ENCODE measurements around the gene IGFL2.
"Not testable (repeated sequence)": the region's sequence is repeated elsewhere in the genome, so short reads cannot be mapped to it uniquely, and the experiment has no call there.

The IGFL2 gene

GRCh38 chr19:46147791-46148288 lies at the start of gene IGFL2:
Gene IGFL2, plus strand, starts transcription at chr19:46148238. Its CDS starts 41 bp downstream, at chr19:46148279.
- DNase-seq: no peak

- no peak for DNase-seq
Measured at GRCh38 chr19:46100344-46100743, 47.7 kb upstream of the IGFL2 start.

GRCh38 chr19:46101293-46101692 lies 46.7 kb upstream of the IGFL2 start:
- DNase-seq: no peak

- not testable (repeated sequence) for DNase-seq
Measured at GRCh38 chr19:46102333-46102732, 45.7 kb upstream of the IGFL2 start.

- no peak for DNase-seq
Measured at GRCh38 chr19:46107371-46107770, 40.7 kb upstream of the IGFL2 start.

DNA sequence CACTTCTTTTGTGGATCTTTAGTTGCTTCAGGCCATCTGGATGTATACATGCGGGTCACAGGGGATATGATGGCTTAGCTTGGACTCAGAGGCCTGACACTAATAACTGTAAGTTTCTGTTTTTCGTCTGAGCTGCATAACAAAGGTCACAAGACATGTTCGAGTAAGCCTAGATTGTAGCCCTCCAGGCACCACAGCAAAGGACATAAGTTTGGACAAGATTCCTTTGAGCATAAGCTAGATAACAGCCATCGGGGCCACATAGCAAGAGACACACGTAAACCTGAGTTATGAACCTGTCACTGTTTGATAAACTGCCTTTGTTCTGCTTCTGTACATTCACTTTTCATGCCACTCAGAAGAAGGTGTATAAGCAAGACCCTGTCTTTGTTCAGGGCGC lies 38.2 kb upstream of the IGFL2 start:
- no peak for DNase-seq

DNA sequence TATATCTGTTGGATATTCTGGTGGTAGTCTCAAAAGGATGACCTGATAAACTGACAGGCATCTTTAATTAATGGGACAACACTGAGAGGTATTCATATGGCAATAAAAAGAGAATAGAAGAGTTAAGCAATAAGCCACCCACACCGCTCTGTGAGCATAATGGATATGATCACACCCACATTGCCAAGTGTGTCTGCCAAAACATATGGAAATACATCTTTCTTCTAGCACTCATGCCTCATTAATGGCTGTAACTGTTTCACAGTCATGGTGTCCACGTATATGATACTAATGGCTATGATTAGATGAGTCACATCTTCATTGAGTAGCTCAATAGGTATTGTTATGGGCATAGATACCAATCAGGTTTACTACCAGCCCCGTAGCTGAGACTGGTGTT lies 36.7 kb upstream of the IGFL2 start:
- no peak for DNase-seq

DNA sequence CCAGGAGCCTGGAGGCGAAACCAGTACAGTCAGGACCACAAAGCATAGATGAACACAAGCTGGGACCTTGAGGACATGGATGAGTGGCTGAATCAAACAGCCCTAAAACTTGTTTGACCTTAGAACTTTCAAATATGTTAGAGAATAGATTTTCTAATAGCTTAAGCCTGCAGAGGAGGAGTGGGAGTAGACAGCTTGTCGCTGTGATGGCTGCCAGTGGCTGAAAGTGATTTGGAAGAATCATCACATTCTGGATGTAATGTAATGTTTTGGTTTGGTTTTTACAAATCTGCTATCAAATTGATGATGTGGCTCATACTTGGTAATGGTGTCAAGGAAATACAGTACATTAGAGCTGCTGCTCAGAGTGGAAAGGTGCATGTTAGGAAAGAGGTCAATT lies 35.5 kb upstream of the IGFL2 start:
- no peak for DNase-seq

- DNase-seq: no peak
Measured at GRCh38 chr19:46113726-46114125, 34.3 kb upstream of the IGFL2 start.

GRCh38 chr19:46115396-46116106 lies 32.5 kb upstream of the IGFL2 start:
- DNase-seq: no peak

- no peak for DNase-seq
Measured at GRCh38 chr19:46116121-46116520, 31.9 kb upstream of the IGFL2 start.

- no peak for DNase-seq
Measured at GRCh38 chr19:46118136-46118535, 29.9 kb upstream of the IGFL2 start.

GRCh38 chr19:46124638-46125115 lies 23.4 kb upstream of the IGFL2 start, which contains the start of gene IGFL3:
Gene IGFL3, minus strand, starts transcription at chr19:46124688. Its CDS starts 39 bp downstream, at chr19:46124649.
- DNase-seq: no peak

DNA sequence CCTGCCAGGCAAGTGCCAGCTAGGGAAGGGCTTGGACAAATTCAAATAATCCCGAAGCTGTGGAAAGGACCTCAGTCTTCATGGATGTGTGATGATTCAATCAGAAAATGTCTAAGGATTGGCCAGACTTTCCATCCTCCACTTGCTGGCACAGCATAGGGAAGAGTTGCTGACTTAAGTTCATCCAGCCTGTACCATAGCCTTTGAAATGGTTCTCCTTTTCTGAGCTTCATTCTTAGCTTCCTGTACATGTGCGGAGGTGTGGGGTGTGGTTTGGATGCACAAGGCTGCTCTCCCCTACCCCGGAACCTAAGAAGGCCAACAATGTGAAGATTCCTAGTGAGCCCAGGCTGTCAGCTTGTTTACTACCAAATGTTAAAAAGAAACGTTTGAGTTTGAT lies 22.6 kb upstream of the IGFL2 start:
- DNase-seq: no peak

GRCh38 chr19:46126086-46126580 lies 21.9 kb upstream of the IGFL2 start:
- no peak for DNase-seq

- DNase-seq: no peak
Measured at GRCh38 chr19:46131485-46132143, 16.4 kb upstream of the IGFL2 start.

- no peak for DNase-seq
Measured at GRCh38 chr19:46132508-46133100, 15.4 kb upstream of the IGFL2 start.

- DNase-seq: no peak
Measured at GRCh38 chr19:46133101-46133627, 14.9 kb upstream of the IGFL2 start.

- DNase-seq: no peak
Measured at GRCh38 chr19:46133777-46134241, 14.2 kb upstream of the IGFL2 start.

DNA sequence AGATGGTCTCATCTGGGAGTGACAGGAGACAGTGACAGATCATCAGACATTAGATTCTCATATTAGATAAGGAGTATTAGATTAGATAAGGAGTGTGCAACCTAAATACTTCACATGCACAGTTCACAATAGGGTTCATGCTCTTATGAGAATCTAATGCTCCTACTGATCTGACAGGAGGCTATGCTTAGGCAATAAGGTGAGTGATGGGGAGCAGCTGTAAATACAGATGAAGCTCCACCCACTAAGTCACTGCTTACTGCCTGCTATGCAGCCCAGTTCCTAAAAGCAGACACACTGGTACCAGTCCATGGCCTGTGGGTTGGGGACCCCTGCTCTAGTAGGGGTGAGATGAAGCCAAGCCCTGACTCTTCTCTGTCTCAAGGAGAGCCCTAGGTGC lies 13.5 kb upstream of the IGFL2 start:
- DNase-seq: no peak

DNA sequence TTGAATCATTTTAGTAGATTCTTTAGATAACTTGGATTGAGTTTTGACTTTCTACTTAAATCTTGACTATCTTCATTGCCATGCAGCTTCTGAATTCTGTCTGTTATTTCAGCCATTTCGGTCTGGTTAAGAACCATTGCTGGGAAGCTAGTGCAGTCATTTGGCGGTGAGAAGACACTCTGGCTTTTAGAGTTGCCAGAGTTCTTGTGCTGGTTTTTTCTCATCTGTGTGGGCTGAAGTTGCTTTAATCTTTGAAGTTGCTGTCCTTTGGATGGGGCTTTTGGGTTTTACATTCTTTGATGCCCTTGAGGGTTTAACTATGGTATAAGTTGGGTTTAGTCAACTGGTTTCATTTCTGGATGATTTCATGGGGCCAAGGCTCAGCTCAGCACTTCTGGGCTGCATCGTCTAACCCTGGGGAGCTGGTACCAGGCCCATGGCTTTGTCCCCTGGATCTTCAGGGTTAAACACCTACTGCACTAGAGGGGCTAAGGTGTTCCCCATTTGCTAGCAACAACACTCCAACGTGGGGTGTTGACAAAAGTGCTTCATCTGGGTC lies 10.0 kb upstream of the IGFL2 start:
- DNase-seq: no peak

GRCh38 chr19:46141421-46141820 lies 6.6 kb upstream of the IGFL2 start:
- no peak for DNase-seq

DNA sequence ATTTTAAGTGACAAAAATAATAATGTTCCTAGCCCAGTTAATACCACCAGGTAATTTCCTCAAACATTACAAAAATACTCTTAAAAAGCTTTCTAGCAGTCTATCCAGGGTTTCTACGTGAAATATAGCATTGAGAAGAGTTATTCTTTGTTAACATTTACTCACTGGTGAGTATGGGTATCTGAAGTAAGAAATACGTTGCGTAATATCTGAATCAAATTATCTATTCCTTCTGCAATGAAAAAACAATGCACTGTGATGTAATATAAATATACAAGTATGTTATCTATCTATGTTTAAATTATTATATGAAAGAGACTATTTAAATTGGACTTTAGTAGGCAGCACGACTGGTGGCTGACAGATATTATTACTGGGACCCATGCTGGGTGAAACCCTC lies 5.7 kb upstream of the IGFL2 start:
- no peak for DNase-seq

Measured in activated CD4-positive, alpha-beta T cell treated with anti-CD3 and anti-CD28 coated beads for 1 hour (primary cell).